Activated CD4-positive, alpha-beta T cell treated with anti-CD3 and anti-CD28 coated beads, Interleukin-2, amount 50 U/mL, for 16 hours (primary cell): Measurements from ENCODE around the gene NIP7.

ENCODE experiments used
- DNase-seq: peaks from one replicate; pipeline ENCODE4 v3.0.0-alpha.2; 2020

NIP7 gene

DNA sequence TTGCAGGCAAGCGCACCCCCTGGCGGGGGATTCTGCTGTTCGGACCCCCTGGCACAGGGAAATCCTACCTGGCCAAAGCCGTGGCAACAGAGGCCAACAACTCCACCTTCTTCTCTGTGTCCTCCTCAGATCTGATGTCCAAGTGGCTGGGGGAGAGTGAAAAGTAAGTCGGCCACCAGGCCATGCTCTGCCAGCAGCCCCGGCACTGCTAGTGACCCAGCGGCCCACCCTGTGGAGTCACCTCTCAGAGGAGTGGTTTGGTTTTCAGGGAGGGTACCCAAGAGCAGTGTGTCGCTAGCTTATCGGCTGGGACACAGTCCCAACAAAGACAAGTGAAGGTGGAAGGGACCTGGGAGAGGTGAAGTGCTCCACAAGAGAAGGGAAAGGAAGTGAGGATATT, 20.2 kb upstream of the NIP7 start:
- DNase-seq, result no peak

DNA sequence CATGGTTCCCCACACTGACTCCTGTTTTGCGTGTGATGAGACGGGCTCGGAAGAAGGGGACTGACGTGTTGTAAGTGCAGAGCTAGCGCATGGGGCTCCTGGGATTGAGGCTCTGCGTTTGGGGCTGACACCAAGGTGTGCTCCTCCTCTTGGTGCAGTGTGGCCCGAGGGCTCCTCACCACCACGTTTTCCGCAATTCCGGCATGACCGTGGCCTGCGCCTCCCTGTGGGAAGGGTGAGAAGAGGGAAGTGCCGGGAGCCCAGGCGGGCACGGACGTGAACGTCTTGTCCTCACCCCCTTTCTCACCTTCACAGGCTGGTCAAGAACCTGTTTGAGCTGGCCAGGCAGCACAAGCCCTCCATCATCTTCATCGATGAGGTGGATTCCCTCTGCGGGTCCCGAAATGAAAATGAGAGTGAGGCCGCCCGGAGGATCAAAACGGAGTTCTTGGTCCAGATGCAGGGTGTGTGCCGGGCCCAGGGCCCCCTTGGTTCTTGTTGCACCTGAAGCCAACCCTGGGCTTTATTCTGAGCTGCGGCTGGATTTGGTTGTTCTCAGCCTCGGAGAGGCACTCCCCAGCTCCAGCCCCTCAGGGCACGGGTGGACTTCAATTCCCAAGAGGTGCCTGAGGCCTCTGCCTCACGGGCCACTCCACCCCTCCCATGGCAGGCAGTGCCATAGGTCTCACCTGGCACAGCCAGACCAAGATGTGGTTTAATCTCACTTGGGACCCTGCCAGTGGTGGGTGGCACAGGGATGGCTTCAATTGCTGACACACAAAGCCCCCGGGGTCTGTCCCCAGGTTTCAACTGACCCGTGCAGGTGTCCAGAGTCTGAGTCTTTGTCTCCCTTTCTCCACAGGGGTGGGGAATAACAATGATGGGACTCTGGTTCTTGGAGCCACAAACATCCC, 19.5 kb upstream of the NIP7 start:
- DNase-seq, result no peak

DNA sequence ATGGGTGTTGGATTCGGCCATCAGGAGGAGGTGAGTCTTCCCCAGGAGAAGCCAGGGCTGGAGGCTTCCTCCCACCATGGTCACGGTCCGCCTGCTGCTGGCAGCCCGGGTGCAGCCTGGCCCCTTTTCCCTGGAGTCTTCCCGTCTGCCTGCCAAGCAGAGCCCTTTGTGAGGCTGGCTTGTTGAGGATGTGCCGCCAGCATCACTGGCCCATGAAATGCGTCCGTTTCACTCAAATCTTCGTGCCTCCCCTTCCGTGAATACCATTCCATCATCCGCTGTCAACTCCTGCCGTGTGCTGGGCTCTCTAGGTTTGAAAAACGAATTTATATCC, 18.9 kb upstream of the NIP7 start:
- DNase-seq, result no peak

DNA sequence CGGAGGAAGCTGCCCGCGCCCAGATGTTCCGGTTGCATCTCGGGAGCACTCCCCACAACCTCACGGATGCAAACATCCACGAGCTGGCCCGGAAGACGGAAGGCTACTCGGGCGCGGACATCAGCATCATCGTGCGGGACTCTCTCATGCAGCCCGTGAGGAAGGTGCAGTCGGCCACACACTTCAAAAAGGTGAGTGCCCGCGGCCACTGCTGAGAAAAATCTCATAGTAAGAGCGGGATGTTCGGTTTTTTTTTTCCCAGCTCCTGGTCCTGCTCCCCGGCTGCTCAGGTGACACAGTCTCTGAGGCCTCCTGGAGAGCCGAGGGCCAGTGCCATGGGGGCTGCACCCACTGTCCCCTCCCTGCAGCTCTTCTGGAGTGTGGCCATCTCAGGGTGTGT, 18.5 kb upstream of the NIP7 start:
- no peak for DNase-seq

DNA sequence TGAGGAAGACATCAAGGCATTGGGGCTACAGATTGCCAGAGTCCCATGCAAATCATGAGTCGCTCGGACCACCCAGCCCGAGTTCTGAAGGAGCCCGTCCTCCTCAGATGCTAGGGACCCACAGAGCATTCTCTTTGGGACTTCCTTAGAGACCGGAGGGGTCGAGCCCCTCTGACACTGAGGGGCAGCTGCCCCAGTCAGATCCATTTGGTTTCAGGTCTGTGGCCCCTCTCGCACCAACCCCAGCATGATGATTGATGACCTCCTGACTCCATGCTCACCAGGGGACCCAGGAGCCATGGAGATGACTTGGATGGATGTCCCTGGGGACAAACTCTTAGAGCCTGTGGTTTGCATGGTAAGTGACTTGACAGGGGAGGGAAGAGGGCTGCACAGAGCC, 17.2 kb upstream of the NIP7 start:
- DNase-seq, result no peak

DNA sequence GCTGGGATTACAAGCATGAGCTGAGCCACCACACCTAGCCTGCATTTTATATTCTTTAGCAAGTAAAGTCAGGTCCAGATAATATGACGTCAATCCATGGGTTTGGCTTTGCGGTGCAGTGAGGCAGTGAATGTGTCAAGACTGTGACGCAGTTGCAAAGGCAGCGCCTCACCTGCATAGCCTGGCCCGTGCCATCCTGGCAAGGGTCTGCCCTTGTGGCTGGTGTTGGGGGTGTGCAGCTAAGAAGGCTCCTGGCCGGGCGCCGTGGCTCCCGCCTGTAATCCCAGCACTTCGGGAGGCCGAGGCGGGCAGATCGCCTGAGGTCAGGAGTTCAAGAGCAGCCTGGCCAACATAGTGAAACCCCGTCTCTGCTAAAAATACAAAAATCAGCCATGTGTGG, 16.2 kb upstream of the NIP7 start:
- no peak for DNase-seq

DNA sequence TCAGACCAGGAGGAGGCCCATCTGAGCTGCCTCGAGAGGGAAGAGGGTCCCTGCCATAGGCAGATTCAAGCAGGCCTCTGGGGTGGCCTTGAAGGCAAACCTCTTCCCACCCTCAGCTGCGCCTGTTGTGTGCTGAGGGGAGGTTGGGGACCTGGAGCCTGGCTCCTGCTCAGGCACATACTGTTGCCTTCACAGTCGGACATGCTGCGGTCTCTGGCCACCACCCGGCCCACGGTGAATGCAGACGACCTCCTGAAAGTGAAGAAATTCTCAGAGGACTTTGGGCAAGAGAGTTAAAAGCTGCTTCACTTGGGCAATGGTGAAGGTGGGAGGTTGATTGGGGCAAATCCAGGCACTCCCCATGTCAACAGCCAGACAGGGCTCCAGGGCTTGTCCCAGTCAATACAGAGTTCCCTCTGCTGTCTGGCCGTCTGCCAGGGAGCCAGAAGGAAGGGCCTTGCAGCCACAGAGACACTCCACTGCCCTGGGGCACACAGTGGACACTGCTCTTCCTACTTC, 15.5 kb upstream of the NIP7 start:
- DNase-seq, result no peak

DNA sequence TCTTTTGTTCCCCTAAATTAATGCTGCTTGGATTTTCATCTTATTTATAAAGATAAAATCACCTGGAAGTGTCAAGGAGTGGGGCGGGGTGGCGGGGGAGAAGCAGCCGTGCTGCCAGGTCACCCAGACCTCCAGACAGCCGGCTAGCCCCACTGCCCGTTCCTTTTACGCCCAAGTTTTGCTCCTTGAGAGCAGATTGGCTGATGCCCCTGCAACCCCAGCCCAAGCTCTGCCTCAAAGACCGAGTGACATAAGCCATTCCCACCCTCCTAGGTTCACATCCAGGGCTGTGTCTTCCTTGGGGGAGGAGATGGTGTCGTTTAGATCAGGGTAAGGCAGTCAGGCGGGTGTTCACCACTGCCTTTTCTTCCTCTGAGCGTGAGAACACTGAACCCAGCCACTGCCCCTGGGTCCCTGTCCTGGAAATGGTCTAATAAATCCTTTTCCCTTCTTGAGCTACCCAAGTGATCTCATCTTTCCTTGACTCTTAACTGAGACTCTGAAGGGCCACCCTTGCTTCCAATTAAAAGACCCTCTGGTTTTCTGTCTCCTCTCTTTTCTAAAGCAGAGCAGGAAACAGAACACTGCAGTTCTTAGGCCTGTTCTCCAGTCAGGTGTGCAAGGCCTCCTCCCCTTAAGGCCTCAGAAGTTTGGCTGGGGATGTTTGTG, 14.9 kb upstream of the NIP7 start:
- no peak for DNase-seq

DNA sequence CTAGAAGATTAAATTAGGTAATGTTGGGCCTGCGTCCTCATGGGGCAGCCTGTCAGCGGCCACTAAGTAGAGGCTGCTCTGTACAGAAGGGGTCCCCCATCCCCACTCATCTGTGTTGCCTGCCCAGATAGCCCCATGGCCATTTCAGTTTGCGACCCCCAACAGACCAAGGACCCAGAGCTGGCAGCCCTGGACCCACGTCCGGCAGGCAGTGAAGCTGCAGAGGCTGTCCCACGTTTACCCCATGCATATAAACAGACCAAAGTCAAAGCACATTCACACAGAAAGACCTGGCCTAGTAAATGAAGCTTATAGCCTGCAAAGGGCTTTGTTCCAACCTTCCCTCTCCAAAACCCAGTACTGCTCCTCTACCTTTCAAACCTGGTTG, 13.8 kb upstream of the NIP7 start:
- DNase-seq, result no peak

DNA sequence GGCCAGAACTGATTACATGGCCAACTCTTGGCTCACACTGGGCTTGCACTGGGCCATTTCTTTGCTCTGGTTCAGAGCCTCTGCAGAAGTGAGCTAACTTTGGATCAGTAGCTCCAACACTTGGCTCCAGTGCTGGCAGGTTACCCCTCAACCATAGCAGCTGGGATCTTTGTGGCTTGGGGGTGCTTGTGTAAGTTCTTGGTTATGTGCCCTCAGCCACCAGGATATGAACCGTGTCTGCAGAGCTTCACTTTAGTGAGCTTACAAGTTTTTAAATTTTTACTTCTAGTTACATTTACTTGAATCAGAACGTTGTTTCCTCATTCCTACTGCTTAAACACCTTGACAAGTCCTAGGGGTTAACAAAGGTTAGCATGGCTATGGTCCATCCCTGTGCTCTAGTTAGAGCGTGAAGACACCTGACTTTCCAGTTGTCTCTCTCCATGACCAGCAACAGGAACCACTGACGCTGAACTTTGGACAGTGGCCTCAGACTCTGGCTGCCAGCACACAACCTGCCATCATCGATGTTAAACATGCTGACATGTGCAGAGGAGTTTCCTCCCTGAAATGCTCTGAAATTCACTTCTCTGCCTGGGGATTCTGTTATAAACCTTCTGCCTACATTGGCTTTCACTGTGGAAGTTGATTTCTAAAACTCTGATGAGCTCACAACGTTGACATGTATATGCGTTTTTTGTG, 13.2 kb upstream of the NIP7 start:
- DNase-seq, result no peak

DNA sequence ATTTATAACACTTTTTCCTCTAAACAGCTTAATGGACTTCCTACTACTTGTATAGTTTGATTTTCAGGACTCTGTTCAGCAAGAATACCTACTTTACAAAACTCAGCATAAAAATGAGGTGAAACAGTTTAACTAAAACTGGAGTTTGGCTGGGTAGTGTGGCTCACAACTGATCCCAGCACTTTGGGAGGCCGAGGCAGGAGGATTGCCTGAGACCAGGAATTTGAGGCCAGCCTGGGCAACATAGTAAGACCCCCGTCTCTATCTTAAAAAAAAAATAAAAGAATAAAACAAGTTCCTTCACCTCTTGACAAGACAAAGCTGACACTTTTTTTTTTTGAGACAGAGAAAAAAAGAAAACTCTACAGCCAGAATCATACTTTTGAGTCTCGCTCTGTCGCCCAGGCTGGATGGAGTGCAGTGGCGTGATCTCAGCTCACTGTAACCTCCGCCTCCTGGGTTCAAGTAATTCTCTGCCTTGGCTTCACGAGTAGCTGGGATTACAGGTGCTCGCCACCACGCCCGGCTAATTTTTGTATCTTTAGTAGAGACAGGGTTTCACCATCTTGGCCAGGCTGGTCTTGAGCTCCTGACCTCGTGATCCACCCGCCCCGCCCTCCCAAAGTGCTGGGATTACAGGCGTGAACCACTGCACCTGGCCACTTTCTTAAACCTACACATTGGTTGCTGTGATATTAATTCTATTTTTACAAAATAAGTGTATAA, 11.8 kb upstream of the NIP7 start:
- DNase-seq, result no peak

DNA sequence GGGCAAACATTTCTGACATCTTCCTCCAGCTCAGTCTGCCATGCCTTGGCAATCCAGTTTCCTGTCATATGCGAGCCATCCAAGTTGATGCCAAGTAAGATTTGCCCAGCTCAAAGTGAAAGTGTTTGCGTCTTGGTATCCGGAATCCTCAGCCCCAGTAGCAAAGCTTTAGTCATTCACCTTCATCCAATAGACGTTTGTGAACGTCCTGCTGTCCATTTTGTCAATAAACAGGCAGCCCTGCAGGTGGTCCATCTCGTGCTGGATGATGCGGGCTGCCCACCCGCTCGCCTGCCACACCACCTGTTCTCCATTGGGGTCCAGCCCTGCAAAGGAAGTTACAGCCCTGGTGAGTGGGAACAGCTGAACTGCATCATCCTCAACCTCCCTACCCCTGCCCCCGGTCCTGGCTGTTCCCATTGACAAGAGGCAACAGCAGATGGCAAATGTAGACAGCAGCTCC, 10.7 kb upstream of the NIP7 start:
- peak; percentile 66 for DNase-seq

DNA sequence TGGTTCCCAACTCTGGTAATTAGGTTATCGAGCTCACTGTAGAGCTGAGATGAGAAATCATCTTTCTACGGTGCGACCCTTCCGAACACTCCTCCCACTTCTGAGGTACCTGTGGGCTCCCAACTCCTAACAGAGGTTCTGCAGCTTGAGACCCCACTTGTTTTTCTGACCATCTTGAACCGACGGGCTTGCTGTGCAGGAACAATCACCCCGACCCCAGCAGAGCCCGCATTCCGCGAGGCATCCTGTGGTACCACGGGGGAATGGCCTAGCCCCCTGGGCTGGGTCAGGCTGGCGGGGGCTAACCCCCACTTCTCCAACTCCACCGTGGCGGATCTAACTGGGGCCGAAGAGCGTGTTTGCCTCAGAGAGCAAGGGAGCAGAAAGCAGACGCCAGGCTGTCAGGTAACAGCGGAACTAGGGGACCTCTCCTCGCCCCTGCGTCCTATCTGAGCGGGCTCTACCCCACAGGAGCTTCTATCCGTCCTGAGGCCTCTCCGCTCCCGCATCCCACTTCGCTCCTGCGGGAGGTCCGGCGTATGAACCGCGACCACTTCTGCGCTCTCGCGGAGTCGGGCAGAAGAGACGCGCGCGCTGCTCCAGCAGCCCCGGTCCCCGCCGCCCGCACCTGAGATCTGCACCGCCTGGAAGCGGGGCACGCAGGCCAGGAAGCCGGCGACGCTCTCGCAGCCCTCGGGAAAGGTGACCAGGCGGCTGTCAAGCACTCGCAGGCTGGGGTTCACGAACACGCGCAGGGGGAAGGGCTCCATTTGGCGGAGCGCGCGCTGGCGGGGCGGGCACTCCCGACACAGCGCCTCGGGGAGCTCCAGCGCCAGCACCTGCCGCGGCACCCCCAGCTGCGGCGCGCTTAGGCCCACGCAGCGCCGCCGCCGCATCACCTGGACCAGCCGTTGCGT, 9.9 kb upstream of the NIP7 start:
- peak; percentile 35 for DNase-seq

DNA sequence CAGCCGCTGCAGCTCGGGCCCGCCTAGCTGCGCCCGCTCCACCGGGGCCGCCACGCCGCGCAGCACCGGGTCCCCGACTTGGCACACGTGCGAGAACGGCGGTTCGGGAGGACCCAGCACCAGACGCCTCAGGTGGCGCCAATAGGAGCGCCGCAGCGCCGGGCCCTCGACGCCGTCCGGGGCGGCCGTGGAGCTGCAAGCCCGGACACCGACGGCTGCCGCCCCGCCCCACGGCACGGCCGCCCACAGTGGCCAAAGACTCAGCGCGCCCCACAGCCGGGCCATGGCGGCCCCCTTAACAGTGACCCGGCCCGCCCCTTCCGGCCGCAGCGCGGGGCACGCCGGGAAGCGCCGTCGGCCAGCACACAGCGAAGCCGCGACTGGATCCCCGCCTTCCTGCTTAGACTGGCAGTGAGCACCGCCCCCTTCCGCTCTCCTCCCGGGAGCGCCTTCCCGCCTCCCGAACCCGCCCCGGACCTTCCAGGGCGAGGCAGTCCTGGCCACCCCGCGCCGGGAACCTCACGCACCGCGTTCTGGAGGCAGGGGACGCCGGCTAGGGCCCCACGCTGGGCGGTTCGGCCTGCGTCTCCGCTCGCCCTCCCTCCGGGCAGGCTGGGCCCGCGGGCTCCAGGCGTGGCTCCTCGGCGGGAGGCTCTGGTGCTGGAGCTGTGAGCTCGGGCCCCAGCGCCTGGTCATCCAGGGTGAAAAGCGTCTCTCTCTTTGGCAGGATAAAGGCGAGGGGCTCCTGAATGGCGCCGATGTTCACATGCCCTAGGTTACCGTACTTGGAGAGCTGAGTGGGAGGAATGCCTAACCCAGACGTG, 9.1 kb upstream of the NIP7 start, which contains the start of gene PDF:
Gene PDF (minus strand): TSS at position 303 of the 824 bp plus-strand sequence. CDS start 18 bp downstream, at position 285.
- DNase-seq, result peak; percentile 90

DNA sequence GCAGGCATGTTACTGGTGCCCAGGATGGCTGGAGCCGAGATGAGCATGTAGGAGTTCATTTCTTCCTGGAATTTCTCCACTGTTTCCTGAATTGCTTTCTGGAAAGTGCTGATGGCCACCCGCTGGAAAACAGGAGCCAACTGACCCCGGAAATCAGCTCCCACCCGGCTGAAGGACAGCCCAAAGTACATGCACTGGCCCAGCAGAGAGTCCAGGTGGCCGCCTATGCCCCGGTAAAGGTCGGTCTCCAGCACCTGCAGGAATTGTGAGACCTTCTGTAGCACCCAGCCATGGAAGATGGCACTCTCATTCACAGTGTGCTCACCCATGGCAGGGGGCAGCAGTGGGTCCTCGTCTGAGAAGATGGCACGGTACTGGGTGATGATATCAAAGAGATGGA, 4.9 kb upstream of the NIP7 start:
- DNase-seq, result no peak

DNA sequence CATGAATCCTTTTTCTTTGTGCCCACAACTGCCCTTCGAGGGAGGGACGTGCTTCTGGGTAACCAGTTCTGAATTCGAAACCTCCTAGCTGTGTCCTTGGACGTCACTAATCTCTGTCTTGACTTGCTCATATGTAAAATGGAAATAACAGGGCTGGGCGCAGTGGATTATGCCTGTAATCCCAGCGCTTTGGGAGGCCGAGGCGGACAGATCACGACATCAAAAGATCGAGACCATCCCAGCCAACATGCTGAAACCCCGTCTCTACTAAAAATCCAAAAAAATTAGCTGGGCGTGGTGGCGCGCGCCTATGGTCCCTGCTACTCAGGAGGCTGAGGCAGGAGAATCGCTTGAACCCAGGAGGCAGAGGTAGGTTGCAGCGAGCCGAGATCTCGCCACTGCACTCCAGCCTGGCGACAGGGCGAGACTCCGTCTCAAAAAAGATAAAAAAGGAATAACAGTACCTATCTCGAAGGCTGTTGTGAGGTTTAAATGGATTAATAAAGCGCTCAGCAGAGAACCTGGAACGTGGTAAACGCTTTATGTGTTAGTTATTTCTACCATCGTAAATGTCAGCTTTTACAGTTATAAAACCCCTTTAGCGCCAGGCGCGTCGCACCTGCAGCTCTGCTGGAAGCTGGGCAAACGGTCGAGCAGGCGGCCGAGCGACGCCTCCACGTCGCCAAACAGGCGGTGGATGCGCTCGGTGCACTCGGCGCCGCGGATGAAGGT, 849 bp upstream of the NIP7 start:
- DNase-seq, result no peak

DNA sequence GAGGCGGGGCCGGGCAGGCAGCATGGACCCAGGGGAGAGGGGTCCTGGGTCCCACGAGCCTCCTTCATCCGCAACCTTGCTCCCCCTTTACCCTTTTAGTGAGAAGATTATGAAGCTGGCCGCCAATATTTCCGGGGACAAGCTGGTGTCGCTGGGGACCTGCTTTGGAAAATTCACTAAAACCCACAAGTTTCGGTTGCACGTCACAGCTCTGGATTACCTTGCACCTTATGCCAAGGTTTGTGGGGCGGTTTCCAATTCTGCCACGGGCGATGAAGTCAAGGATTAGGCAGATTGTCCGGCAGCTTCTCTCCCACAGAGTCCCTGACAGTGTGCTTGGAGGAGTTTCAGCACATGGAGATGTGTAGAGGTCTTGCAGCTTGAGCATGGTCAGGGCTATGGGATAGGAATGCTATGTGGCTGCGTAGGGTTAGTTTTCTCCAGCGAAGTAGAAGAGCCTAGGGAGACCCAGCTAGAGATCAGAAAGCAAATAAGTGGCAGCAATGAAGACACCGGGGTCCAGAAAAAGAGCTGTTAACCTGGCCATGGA, 598 bp downstream of the NIP7 start:
- DNase-seq, result peak; percentile 27

DNA sequence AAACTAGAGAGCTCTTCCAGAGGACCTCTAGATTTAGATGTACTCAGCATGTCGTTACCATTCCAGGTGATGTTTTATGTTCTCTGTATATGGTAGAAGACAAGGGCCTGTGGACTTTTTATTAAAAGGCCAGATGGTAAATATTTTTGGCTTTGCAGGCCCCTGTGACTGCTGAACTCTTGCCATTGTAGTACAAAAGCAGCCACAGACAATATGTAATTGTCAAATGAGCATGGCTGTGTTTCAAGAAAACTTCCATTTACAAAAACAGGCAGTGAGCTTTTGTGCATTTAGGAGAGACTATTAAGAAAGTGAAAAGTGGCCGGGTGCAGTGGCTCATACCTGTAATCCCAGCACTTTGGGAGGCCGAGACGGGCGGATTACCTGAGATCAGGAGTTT, 4.6 kb downstream of the NIP7 start:
- no peak for DNase-seq

DNA sequence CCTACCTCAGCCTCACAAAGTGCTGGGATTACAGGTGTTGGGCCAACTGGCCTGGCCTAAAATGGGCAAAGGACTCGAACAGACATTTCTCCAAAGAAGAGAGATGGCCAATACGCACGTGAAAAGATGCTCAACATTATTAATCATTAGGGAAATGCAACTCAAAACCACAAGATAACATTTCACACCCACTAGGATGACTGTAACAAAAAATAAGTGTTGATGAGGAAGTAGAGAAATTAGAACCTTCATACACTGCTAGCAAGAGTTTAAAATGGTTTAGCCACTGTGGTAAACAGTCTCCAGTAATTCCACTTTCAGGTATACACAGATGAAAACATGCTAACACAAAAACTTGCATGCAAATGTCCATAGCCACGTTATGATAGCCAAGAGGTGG, 6.4 kb downstream of the NIP7 start:
- no peak for DNase-seq

DNA sequence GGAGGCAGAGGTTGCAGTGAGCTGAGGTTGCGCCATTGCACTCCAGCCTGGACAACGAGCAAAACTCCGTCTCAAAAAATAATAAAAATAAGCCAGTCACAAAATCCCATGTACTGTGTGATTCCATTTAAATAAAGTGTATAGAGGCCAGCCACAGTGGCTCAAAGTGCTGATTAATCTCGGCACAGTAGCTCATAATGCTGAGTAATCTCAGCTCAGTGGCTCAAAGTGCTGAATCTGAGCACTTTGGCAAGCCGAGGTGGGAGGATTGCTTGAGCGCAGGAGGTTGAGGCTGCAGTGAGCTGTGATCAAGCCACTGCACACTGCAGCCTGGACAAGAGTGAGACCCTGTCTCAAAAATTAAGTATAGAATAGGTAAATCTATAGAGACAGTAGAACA, 7.1 kb downstream of the NIP7 start:
- peak; percentile 34 for DNase-seq
